ENCODE data around the gene LDLRAD3. TPM values are rescaled to one million over a fixed set of nuclear protein-coding genes. Genes with fewer than 3 reads are reported as not detected.

The LDLRAD3 gene
- total and polyA plus RNA-seq, 12 donors: 0.87 to 5.1 (median 1.7) TPM

DNA sequence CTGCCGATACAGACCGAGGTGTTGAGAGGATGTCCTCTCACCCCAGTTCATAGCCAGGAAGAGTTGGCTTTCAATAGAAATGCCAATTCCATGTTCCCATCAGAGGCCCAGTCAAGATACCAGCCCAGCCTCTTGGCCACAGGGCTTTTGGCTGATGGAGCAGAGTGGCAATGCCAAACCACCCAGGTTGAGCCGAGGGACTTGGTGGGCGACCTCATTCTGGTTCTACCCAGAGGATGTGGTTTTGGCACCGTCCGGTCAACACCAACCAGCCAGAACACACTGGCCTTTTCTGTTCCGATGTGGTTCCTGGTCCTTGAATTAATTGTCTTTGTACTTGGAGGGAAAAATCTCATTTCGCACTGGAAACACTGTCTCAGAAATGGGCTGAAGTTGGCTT, 284.8 kb downstream of the LDLRAD3 start:
- WGBS, 2 donors: 95 to 98% methylated on average over 8 of the region's 8 CpGs
- Histone ChIP-seq H3K36me3 (peaks cover 0 to 3% (median 0%) of the 10 kb centered on the region in 9 donors), H3K4me1 (peaks cover 0 to 39% (median 10%) of the 10 kb centered on the region in 9 donors), H3K27me3 (no peaks in the 10 kb centered on the region), H3K9me3 (no peaks in the 10 kb centered on the region), H3K4me3 (no peak overlapping the region), H3K27ac (no peak overlapping the region)
- DNase-seq (no peak), ATAC-seq (no peak)
- intact Hi-C loops (cut with DNase I): no loop called here
- no peak for TF ChIP-seq CTCF (IDR thresholded peaks at IDR 0.05)

DNA sequence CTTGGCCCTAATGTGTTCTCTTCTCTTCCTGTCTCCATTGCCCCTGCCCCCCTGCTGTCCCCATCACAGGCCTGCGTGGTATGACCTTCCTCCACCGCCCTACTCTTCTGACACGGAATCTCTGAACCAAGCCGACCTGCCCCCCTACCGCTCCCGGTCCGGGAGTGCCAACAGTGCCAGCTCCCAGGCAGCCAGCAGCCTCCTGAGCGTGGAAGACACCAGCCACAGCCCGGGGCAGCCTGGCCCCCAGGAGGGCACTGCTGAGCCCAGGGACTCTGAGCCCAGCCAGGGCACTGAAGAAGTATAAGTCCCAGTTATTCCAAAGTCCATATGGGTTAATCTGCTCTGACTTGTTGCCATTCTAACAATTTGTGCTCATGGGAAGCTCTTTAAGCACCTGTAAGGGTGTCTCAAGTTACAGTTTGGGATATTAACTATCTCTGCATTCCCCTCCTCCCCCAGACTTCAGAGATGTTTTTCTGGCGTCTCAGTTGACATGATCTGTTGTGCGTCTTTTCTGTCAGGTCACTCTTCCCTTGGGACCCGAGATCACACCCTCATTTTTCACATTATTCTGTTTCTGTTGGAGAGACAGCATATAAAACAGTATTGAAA, 285.3 kb downstream of the LDLRAD3 start:
- H3K9me3 ChIP-seq: no peaks in the 10 kb centered on the region
- H3K27ac ChIP-seq: no peak overlapping the region
- peaks cover 0 to 39% (median 10%) of the 10 kb centered on the region in 9 donors for H3K4me1 ChIP-seq
- no peak overlapping the region for H3K4me3 ChIP-seq
- H3K36me3 ChIP-seq: peaks cover 0 to 3% (median 0%) of the 10 kb centered on the region in 9 donors
- WGBS, 2 donors: 88 to 91% methylated on average over 12 of the region's 12 CpGs
- no peaks in the 10 kb centered on the region for H3K27me3 ChIP-seq
- no peak for ATAC-seq
- DNase-seq: no peak
- intact Hi-C loops (cut with DNase I): no loop called here
- TF ChIP-seq CTCF (IDR thresholded peaks at IDR 0.05): no peak

DNA sequence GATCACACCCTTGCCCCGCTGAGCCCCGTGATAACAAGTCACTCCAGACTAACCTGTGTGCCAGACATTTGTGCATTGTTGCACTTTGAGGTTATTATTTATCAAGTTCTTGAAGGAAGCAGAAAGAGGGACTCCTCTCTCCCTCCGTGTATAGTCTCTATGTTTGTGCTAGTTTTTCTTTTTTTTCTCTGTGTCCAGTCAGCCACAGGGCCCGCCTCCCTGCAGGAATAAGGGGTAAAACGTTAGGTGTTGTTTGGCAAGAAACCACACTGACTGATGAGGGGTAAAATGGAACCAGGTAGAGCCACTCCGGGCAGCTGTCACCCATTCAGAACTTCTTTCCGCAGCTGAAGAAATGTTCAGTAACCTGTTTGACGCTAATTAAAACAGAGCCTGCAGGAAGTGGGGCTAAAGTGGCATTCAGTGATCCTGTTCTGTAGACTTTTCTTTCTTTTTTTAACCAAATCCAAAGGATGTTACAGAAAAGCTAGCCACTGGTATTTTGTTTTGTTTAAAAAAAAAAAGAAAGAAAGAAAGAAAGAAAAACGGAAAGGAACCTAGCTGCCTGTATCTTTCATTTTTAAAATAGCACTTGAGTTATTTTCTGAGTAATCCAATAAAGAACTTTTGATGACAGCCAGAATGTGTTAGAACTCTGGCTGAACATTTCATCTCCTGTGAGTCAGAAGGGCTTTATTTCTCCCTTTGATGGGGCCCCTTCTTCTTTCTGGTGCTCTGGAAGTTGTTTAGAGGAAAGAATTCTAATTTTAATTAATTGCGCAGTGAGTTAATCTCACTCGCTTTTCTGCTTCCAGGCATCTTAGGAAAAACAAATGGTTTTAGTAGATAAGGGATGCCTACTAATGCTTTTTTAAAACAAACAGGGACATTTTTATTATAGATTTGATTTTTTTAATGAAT, 287.2 kb downstream of the LDLRAD3 start:
- peak overlapping the region in 3 of 10 donors; percentile 3 to 24 (median 23) for H3K27ac ChIP-seq
- DNase-seq (no peak), ATAC-seq (peak in 1 of 8 donors; percentile 67)
- H3K9me3 ChIP-seq: no peaks in the 10 kb centered on the region
- intact Hi-C loops (cut with DNase I): no loop called here
- WGBS, 2 donors: 52 to 56% methylated on average over 11 of the region's 11 CpGs
- TF ChIP-seq CTCF (IDR thresholded peaks at IDR 0.05): no peak
- H3K4me1 ChIP-seq: peaks cover 0 to 39% (median 10%) of the 10 kb centered on the region in 9 donors
- H3K27me3 ChIP-seq: no peaks in the 10 kb centered on the region
- no peak overlapping the region for H3K4me3 ChIP-seq
- H3K36me3 ChIP-seq: peaks cover 0 to 3% (median 0%) of the 10 kb centered on the region in 9 donors

DNA sequence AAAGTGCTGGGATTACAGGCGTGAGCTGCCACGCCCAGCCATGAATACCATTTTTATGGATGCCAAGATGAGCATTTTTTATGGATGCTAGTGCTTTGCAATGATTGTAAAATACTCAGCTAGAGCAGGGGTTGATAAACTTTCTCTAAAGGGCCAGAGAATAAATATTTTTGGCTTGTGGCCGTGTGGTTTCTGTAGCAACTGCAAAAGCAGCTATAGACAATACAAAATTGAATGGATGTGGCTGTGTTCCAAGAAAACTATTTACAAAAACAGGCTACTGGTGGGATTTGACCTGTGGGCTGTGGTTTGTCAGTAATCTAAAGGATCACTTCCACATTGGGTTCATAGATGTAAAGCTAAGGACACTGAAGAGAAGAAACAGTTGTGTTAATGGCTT, 289.3 kb downstream of the LDLRAD3 start:
- WGBS, 2 donors: 51 to 61% methylated on average over 3 of the region's 3 CpGs
- Histone ChIP-seq H3K9me3 (no peaks in the 10 kb centered on the region), H3K36me3 (peaks cover 0 to 3% (median 0%) of the 10 kb centered on the region in 9 donors), H3K4me1 (peaks cover 0 to 39% (median 10%) of the 10 kb centered on the region in 9 donors), H3K27ac (no peak overlapping the region), H3K4me3 (no peak overlapping the region), H3K27me3 (peaks cover 0 to 7% (median 0%) of the 10 kb centered on the region in 7 donors)
- intact Hi-C loops (cut with DNase I): no loop called here
- DNase-seq (no peak), ATAC-seq (peak in 1 of 8 donors; percentile 6)
- no peak for TF ChIP-seq CTCF (IDR thresholded peaks at IDR 0.05)
